GM12878 (cell line): ENCODE measurements around the gene RYR2.

Experiments
- EGR1 ChIP-seq, 2 experiments: IDR thresholded peaks; 1 replicate in 1 of 2; 2 replicates in 1 of 2; pipeline ENCODE4 v1.6.1; 2011 to 2012; ENCODE audit warnings: low read depth in 2 of 2, low read length in 2 of 2, borderline replicate concordance in 1 of 2, mild to moderate bottlenecking in 1 of 2, moderate library complexity in 1 of 2
- MYB ChIP-seq: fragments of 150-350 bp; IDR thresholded peaks from 2 replicates; pipeline ENCODE4 v1.6.1; 2014; ENCODE audit warnings: mild to moderate bottlenecking, low read depth, low read length, borderline replicate concordance
- POLR2A ChIP-seq: IDR thresholded peaks from 2 replicates; pipeline ENCODE4 v1.6.1; 2011; ENCODE audit warnings: low read depth, mild to moderate bottlenecking, low read length
- TF ChIP-seq, protein P1 (sequence below), 3 experiments: IDR thresholded peaks in 2 of 3; conservative IDR thresholded peaks in 1 of 3; 2 replicates each; pipeline ENCODE4 v1.5.1; 2011; ENCODE audit warnings: low read depth in 3 of 3, low read length in 3 of 3, mild to moderate bottlenecking in 3 of 3, control low read depth in 2 of 3, moderate library complexity in 2 of 3, inconsistent platforms in 1 of 3, mixed read lengths in 1 of 3; ENCODE audit not compliant: control insufficient read depth in 2 of 3, insufficient read depth in 1 of 3; ENCODE audit errors: extremely low read depth in 1 of 3

DNA sequence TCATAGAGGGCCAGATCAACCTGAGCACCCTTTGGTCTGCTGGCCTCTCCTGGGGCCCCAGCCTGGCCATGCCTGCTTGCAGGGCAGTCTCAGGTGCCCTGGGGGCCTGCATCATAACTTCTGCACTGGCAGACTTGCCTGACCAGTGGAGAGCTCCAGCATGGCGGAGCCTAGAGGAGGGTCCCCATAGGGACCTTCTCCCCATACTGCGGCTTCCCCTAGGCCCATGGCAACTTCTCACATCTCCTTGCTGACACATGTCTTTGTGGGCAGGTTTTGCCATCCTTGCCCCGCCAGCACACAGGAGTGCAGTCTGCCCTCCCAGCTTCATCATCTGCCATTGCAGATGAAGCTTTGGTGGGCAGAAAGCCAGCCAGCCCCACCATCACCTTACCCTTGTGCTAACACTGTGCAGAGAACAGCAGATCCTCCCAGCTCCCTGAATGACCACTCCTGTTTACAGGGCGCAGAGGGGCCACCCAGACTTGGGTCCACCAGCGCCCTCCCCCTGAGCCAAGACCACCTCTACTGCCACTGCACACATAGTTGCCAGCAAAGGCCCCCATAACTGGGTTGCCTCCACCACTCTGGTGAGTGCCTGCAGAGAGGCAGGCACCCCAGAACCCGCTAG is 797.0 kb downstream of the RYR2 start:
- TF ChIP-seq POLR2A (no peak), EGR1 (IDR thresholded peaks at IDR 0.05; ENCODE audit: borderline replicate concordance in 1 of 2, low read depth in 2 of 2, low read length in 2 of 2) (no peak), MYB (no peak)
- TF ChIP-seq, protein P1, sequence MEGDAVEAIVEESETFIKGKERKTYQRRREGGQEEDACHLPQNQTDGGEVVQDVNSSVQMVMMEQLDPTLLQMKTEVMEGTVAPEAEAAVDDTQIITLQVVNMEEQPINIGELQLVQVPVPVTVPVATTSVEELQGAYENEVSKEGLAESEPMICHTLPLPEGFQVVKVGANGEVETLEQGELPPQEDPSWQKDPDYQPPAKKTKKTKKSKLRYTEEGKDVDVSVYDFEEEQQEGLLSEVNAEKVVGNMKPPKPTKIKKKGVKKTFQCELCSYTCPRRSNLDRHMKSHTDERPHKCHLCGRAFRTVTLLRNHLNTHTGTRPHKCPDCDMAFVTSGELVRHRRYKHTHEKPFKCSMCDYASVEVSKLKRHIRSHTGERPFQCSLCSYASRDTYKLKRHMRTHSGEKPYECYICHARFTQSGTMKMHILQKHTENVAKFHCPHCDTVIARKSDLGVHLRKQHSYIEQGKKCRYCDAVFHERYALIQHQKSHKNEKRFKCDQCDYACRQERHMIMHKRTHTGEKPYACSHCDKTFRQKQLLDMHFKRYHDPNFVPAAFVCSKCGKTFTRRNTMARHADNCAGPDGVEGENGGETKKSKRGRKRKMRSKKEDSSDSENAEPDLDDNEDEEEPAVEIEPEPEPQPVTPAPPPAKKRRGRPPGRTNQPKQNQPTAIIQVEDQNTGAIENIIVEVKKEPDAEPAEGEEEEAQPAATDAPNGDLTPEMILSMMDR (IDR thresholded peaks at IDR 0.05 in 2 of 3, conservative IDR thresholded peaks at IDR 0.05 in 1 of 3; ENCODE audit: control insufficient read depth in 2 of 3, extremely low read depth in 1 of 3, insufficient read depth in 1 of 3, low read depth in 3 of 3, low read length in 3 of 3), result no peak
